MM.1S (cell line): ENCODE results near the gene KCNIP4.

Experiments
- DNase-seq: peaks from one replicate; pipeline ENCODE4 v3.0.0-alpha.2; 2015
- H2AFZ ChIP-seq: fragments of 300-600 bp; sonication (generic); 2 replicates; pipeline ENCODE4 v1.6.0; 2016; ENCODE audit warnings: antibody characterized with exemption, low read length
- H3F3A ChIP-seq: fragments of 300-600 bp; sonication (generic); 2 replicates; pipeline ENCODE4 v1.6.1; 2016; ENCODE audit warnings: mild to moderate bottlenecking, antibody characterized with exemption, low read length, moderate library complexity, mixed read lengths; ENCODE audit not compliant: insufficient read depth
- H3K27ac ChIP-seq: fragments of 300-600 bp; sonication (generic); 2 replicates; pipeline ENCODE4 v1.5.1; 2016; ENCODE audit warnings: mild to moderate bottlenecking, low read length
- H3K27me3 ChIP-seq: fragments of 300-600 bp; sonication (generic); replicated peaks from 2 replicates; pipeline ENCODE4 v1.6.0; 2016; ENCODE audit warnings: low read length; ENCODE audit not compliant: insufficient read depth
- H3K36me3 ChIP-seq: fragments of 300-600 bp; sonication (generic); replicated peaks from 2 replicates; pipeline ENCODE4 v1.6.1; 2016; ENCODE audit warnings: mild to moderate bottlenecking, low read length, mixed read lengths; ENCODE audit not compliant: insufficient read depth
- H3K4me1 ChIP-seq: fragments of 300-600 bp; sonication (generic); 2 replicates; pipeline ENCODE4 v1.6.1; 2016; ENCODE audit warnings: low read length, mixed read lengths
- H3K4me2 ChIP-seq: fragments of 300-600 bp; sonication (generic); 2 replicates; pipeline ENCODE4 v1.6.0; 2016; ENCODE audit warnings: low read depth, low read length
- H3K4me3 ChIP-seq: fragments of 300-600 bp; sonication (generic); 2 replicates; pipeline ENCODE4 v1.5.1; 2016; ENCODE audit warnings: low read length, mixed read lengths
- H3K79me2 ChIP-seq: fragments of 300-600 bp; sonication (generic); 2 replicates; pipeline ENCODE4 v1.6.1; 2016; ENCODE audit warnings: mixed run types, low read length, mixed read lengths
- H3K9ac ChIP-seq: fragments of 300-600 bp; sonication (generic); 2 replicates; pipeline ENCODE4 v1.6.1; 2016; ENCODE audit warnings: low read length, mixed read lengths
- H3K9me2 ChIP-seq: fragments of 300-600 bp; sonication (generic); replicated peaks from 2 replicates; pipeline ENCODE4 v1.6.1; 2016; ENCODE audit warnings: mild to moderate bottlenecking, low read length, mixed read lengths; ENCODE audit not compliant: insufficient read depth
- H3K9me3 ChIP-seq: fragments of 300-600 bp; sonication (generic); replicated peaks from 2 replicates; pipeline ENCODE4 v1.6.1; 2016; ENCODE audit warnings: mild to moderate bottlenecking, low read length, mixed read lengths; ENCODE audit not compliant: insufficient read depth
- H4K20me1 ChIP-seq: fragments of 300-600 bp; sonication (generic); 2 replicates; pipeline ENCODE4 v1.6.1; 2016; ENCODE audit warnings: mild to moderate bottlenecking, low read length, moderate library complexity, mixed read lengths; ENCODE audit not compliant: insufficient read depth
- CTCF ChIP-seq: fragments of 300-600 bp; sonication (generic); IDR thresholded peaks from 2 replicates; pipeline ENCODE4 v1.5.1; 2016; ENCODE audit warnings: antibody characterized with exemption, low read length, mixed read lengths
- EZH2 ChIP-seq: fragments of 300-600 bp; sonication (generic); optimal IDR thresholded peaks from 2 replicates; pipeline ENCODE3; 2017; ENCODE audit warnings: low read depth, mild to moderate bottlenecking, antibody characterized with exemption, low read length, mixed read lengths
- EZH2phosphoT487 ChIP-seq: fragments of 300-600 bp; sonication (generic); IDR thresholded peaks from 2 replicates; pipeline ENCODE4 v1.6.1; 2018; ENCODE audit warnings: antibody characterized with exemption, low read length

Gene KCNIP4

DNA sequence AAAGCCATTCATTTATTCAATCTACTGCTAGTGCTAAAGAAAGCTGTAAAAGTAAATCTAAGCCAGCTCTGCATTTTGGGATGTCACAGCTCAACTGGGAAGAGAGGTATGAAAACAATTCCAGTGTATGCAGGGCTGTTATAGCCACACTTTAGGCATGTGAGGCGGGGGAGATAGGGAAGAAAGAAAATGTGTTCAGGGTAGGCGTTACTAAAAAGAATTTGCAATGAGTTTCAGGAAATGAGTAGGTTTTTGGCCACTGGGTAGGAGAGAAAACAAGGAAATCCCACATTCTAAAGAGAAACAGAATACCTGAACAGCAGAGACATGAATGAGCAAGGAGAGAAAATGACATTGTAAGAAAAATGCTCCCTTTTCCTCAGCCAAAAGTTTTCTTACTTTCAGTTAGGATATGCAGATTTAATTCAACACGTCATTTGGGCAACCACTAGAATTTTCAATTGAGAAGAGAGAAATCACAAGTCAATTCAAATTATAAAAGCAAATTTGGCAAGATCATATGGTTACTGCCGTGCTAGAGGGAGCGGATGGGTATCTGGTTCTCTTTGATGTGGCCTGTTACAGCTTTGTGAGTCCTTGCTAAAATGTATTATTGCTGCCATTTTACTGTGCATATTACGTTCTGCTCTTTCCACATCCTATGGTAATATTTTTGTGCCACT is 226.3 kb downstream of the KCNIP4 start:
- Histone ChIP-seq H2AFZ (no peak overlapping the region), H3K36me3 (no peaks in the 10 kb centered on the region), H3K9me3 (no peaks in the 10 kb centered on the region), H3K9me2 (no peaks in the 10 kb centered on the region), H3K27me3 (no peaks in the 10 kb centered on the region), H4K20me1 (no peaks in the 10 kb centered on the region), H3K4me2 (no peak overlapping the region), H3K4me3 (no peak overlapping the region), H3K79me2 (no peaks in the 10 kb centered on the region), H3K4me1 (no peaks in the 10 kb centered on the region), H3K27ac (no peak overlapping the region), H3K9ac (no peak overlapping the region), H3F3A (no peaks in the 10 kb centered on the region)
- TF ChIP-seq EZH2 (no peak), EZH2phosphoT487 (no peak), CTCF (no peak)
- no peak for DNase-seq

DNA sequence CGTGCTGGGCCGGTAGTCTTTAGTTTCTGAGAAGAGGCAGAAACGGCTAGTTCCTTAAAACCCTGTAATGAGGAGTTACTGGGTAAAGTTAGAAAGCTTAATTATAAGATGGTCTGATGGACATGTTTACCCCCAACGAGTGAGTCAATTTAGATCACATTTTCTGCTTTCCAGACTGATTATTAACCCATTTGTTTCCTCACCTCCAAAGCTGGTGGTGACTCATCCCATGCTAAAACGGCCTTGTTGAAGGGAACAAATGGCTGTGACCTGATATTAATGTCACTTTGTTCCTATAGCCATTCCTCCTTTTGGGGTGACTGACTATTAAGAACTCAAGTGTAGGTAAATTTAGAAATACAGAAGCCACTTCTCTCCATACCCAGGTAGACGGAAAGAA is 232.0 kb downstream of the KCNIP4 start:
- H3K4me1 ChIP-seq: no peaks in the 10 kb centered on the region
- no peak overlapping the region for H2AFZ ChIP-seq
- no peak overlapping the region for H3K4me3 ChIP-seq
- no peaks in the 10 kb centered on the region for H4K20me1 ChIP-seq
- no peak for DNase-seq
- H3K4me2 ChIP-seq: no peak overlapping the region
- no peak overlapping the region for H3K27ac ChIP-seq
- no peaks in the 10 kb centered on the region for H3F3A ChIP-seq
- H3K9ac ChIP-seq: no peak overlapping the region
- no peaks in the 10 kb centered on the region for H3K79me2 ChIP-seq
- TF ChIP-seq EZH2phosphoT487 (no peak), EZH2 (no peak), CTCF (no peak)
- H3K36me3 ChIP-seq: no peaks in the 10 kb centered on the region
- no peaks in the 10 kb centered on the region for H3K9me3 ChIP-seq
- H3K9me2 ChIP-seq: no peaks in the 10 kb centered on the region
- no peaks in the 10 kb centered on the region for H3K27me3 ChIP-seq

GRCh38 chr4:21710179-21710835 is 238.3 kb downstream of the KCNIP4 start:
- H3K27me3 ChIP-seq: no peaks in the 10 kb centered on the region
- H4K20me1 ChIP-seq: no peaks in the 10 kb centered on the region
- TF ChIP-seq CTCF: no peak
- TF ChIP-seq EZH2phosphoT487: no peak
- no peak for TF ChIP-seq EZH2
- no peaks in the 10 kb centered on the region for H3K9me3 ChIP-seq
- H3K9me2 ChIP-seq: no peaks in the 10 kb centered on the region
- no peaks in the 10 kb centered on the region for H3K4me1 ChIP-seq
- no peak overlapping the region for H3K4me2 ChIP-seq
- no peak overlapping the region for H3K9ac ChIP-seq
- no peak overlapping the region for H3K27ac ChIP-seq
- H2AFZ ChIP-seq: no peak overlapping the region
- no peaks in the 10 kb centered on the region for H3F3A ChIP-seq
- no peaks in the 10 kb centered on the region for H3K36me3 ChIP-seq
- H3K4me3 ChIP-seq: no peak overlapping the region
- no peak for DNase-seq
- H3K79me2 ChIP-seq: no peaks in the 10 kb centered on the region
